Liver (tissue), 9 donors: ENCODE measurements around the gene DHRS9. TPM values are rescaled to one million over a fixed set of nuclear protein-coding genes. Genes with fewer than 3 reads are reported as not detected.
A peak's percentile ranks its signal among the peaks of the same experiment; 100 is the strongest.

Experiments used
- DNase-seq: peaks from one replicate; pipeline ENCODE4 v3.0.0-alpha.2; 2017; ENCODE audit warnings: low spot score
- H3K27ac ChIP-seq, 2 donors: one replicate each; pipeline ENCODE4 v1.7.0; 2013; ENCODE audit warnings: inconsistent platforms in 2 of 2, low read length in 2 of 2, control low read depth in 1 of 2, low read depth in 1 of 2, mild to moderate bottlenecking in 1 of 2
- H3K27me3 ChIP-seq, 4 donors: one replicate each; pipeline versions ENCODE4 v1.6.1 to v1.7.0; 2013; ENCODE audit warnings: low read length in 3 of 4, inconsistent platforms in 1 of 4, mild to moderate bottlenecking in 1 of 4, moderate library complexity in 1 of 4; ENCODE audit not compliant: control insufficient read depth in 4 of 4, insufficient read depth in 4 of 4
- H3K36me3 ChIP-seq, 4 donors: one replicate each; pipeline versions ENCODE4 v1.6.1 to v1.7.0; 2013; ENCODE audit warnings: low read length in 3 of 4, mild to moderate bottlenecking in 3 of 4, low read depth in 1 of 4, moderate library complexity in 1 of 4; ENCODE audit not compliant: control insufficient read depth in 4 of 4, insufficient read depth in 3 of 4
- H3K4me1 ChIP-seq, 4 donors: one replicate each; pipeline versions ENCODE4 v1.6.1 to v1.7.0; 2013; ENCODE audit warnings: low read length in 3 of 4, mild to moderate bottlenecking in 3 of 4, moderate library complexity in 1 of 4; ENCODE audit not compliant: control insufficient read depth in 4 of 4, insufficient read depth in 4 of 4
- H3K4me3 ChIP-seq, 3 donors: one replicate each; pipeline versions ENCODE4 v1.6.1 to v1.7.0; 2013; ENCODE audit warnings: low read length in 3 of 3, control low read depth in 1 of 3, low read depth in 1 of 3, mild to moderate bottlenecking in 1 of 3
- H3K9ac ChIP-seq, 2 donors: one replicate each; pipeline ENCODE4 v1.7.0; 2013; ENCODE audit warnings: low read length in 2 of 2, mild to moderate bottlenecking in 2 of 2, moderate library complexity in 2 of 2, control low read depth in 1 of 2, low read depth in 1 of 2
- H3K9me3 ChIP-seq, 4 donors: one replicate each; pipeline versions ENCODE4 v1.6.1 to v1.7.0; 2013; ENCODE audit warnings: low read length in 3 of 4; ENCODE audit not compliant: control insufficient read depth in 4 of 4
- EGR1 ChIP-seq, 2 donors: IDR thresholded peaks; 2 replicates each; pipeline ENCODE4 v1.6.1; 2016 to 2018; ENCODE audit warnings: antibody characterized with exemption in 2 of 2, low read depth in 2 of 2
- FOXA1 ChIP-seq: IDR thresholded peaks from 2 replicates; pipeline ENCODE4 v1.6.1; 2016; ENCODE audit warnings: antibody characterized with exemption
- FOXA2 ChIP-seq: IDR thresholded peaks from 2 replicates; pipeline ENCODE4 v1.6.1; 2016; ENCODE audit warnings: antibody characterized with exemption
- GABPA ChIP-seq, 2 donors: IDR thresholded peaks in 1 of 2; conservative IDR thresholded peaks in 1 of 2; 2 replicates each; pipeline ENCODE4 v1.6.1; 2016; ENCODE audit warnings: antibody characterized with exemption in 2 of 2, mild to moderate bottlenecking in 1 of 2, moderate library complexity in 1 of 2
- HNF4A ChIP-seq, 2 donors: conservative IDR thresholded peaks; 2 replicates each; pipeline ENCODE4 v1.6.1; 2016; ENCODE audit warnings: antibody characterized with exemption in 2 of 2, mild to moderate bottlenecking in 2 of 2
- HNF4G ChIP-seq: IDR thresholded peaks from 2 replicates; pipeline ENCODE4 v1.6.1; 2016; ENCODE audit warnings: antibody characterized with exemption
- JUND ChIP-seq, 2 donors: IDR thresholded peaks; 2 replicates each; pipeline ENCODE4 v1.6.1; 2016; ENCODE audit warnings: antibody characterized with exemption in 2 of 2
- MAX ChIP-seq: IDR thresholded peaks from 2 replicates; pipeline ENCODE4 v1.6.1; 2016; ENCODE audit warnings: antibody characterized with exemption
- NR2F2 ChIP-seq: IDR thresholded peaks from 2 replicates; pipeline ENCODE4 v1.6.1; 2016; ENCODE audit warnings: antibody characterized with exemption
- RAD21 ChIP-seq, 2 donors: IDR thresholded peaks; 2 replicates each; pipeline ENCODE4 v1.6.1; 2016; ENCODE audit warnings: antibody characterized with exemption in 2 of 2, mild to moderate bottlenecking in 2 of 2
- RXRA ChIP-seq, 2 donors: IDR thresholded peaks; 2 replicates each; pipeline ENCODE4 v1.6.1; 2017 to 2018; ENCODE audit warnings: antibody characterized with exemption in 2 of 2, mild to moderate bottlenecking in 1 of 2
- SP1 ChIP-seq: IDR thresholded peaks from 2 replicates; pipeline ENCODE4 v1.6.1; 2018; ENCODE audit warnings: antibody characterized with exemption, mild to moderate bottlenecking
- TAF1 ChIP-seq: conservative IDR thresholded peaks from 2 replicates; pipeline ENCODE4 v1.6.1; 2016; ENCODE audit warnings: antibody characterized with exemption, mild to moderate bottlenecking
- YY1 ChIP-seq: IDR thresholded peaks from 2 replicates; pipeline ENCODE4 v1.6.1; 2016; ENCODE audit warnings: antibody characterized with exemption, mild to moderate bottlenecking
- ZBTB33 ChIP-seq: IDR thresholded peaks from 2 replicates; pipeline ENCODE4 v1.6.1; 2016; ENCODE audit warnings: antibody characterized with exemption
- WGBS: extraction: QIAGEN DNeasy Blood & Tissue Kit; methylation state at CpG from one replicate; pipeline ENCODE4 v1.1.7; 2013; 5-methylcytosine and 5-hydroxymethylcytosine counted together
- polyA plus RNA-seq, 2 donors: library from polyadenylated mRNA; stranded (reverse) in 1 of 2; unstranded in 1 of 2; fragments of 200-250 nt in 1 of 2; fragments of >200 nt in 1 of 2; fragmentation: Nextera tagmentation in 1 of 2; extraction: Ambion mirVana in 1 of 2; gene quantifications; one replicate each; pipeline versions ENCODE4 v1.2.1 to v1.2.3, GENCODE V29; 2013 to 2015
- total RNA-seq, 2 donors: library from RNA; depleted of rRNA; stranded (reverse); fragments of >200 nt; gene quantifications; one replicate each; pipeline ENCODE4 v1.2.3, GENCODE V29; 2014
- TF ChIP-seq, protein P1 (sequence below): IDR thresholded peaks from 2 replicates; pipeline ENCODE4 v1.6.1; 2016; ENCODE audit warnings: antibody characterized with exemption
- TF ChIP-seq, protein P2 (sequence below): IDR thresholded peaks from 2 replicates; pipeline ENCODE4 v1.6.1; 2016; ENCODE audit warnings: antibody characterized with exemption, mild to moderate bottlenecking
- TF ChIP-seq, protein P3 (sequence below): fragments of 150-350 bp; IDR thresholded peaks from 2 replicates; pipeline ENCODE4 v1.5.1; 2017; ENCODE audit warnings: improper control_type of control experiment, low read depth, low read length; ENCODE audit not compliant: missing input control
- donor health status: healthy.
- donor health status: healthy.
- donor health status: healthy.
- donor health status: healthy.
- donor health status: healthy.

DHRS9 gene
- total and polyA plus RNA-seq, 4 donors, result 0.25 to 0.93 (median 0.63) TPM

DNA sequence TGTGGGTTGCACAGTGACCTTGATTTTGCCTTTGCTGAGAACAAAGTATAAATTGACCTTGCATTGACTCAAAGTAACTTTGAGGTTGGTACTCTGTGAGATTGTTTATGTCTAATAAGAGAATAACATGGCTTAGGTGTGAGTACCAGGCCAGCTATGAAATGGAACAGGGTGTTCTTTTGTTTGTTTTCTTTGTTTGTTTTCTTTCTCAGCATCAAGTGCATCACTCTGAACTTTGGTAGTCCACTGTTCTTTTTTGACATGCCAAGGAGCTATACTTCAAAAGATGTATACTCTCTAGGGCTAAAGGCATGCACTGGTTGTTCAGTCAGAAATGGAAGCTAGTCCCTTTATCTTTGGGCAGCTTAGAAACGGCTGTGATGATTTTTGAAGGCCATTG is 43.3 kb upstream of the DHRS9 start:
- Histone ChIP-seq H3K36me3 (no peaks in the 10 kb centered on the region), H3K9ac (no peak overlapping the region), H3K9me3 (no peaks in the 10 kb centered on the region), H3K4me3 (no peak overlapping the region), H3K4me1 (peaks cover 1 to 40% (median 18%) of the 10 kb centered on the region in 4 donors), H3K27ac (peak overlapping the region; percentile 21 to 38), H3K27me3 (no peaks in the 10 kb centered on the region)
- DNase-seq, result no peak
- 30% methylated on average over 1 of the region's 1 CpG for WGBS
- no peak for TF ChIP-seq TAF1
- peak; percentile 51 for TF ChIP-seq FOXA2
- TF ChIP-seq RAD21 (IDR thresholded peaks at IDR 0.05), result no peak
- TF ChIP-seq, protein P1, sequence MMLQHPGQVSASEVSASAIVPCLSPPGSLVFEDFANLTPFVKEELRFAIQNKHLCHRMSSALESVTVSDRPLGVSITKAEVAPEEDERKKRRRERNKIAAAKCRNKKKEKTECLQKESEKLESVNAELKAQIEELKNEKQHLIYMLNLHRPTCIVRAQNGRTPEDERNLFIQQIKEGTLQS, result no peak
- peak; percentile 13 for TF ChIP-seq HNF4G
- no peak for TF ChIP-seq NR2F2
- peak; percentile 50 to 56 for TF ChIP-seq HNF4A (conservative IDR thresholded peaks at IDR 0.05)
- TF ChIP-seq JUND (IDR thresholded peaks at IDR 0.05), result peak in 1 of 2 donors; percentile 12
- no peak for TF ChIP-seq ZBTB33
- no peak for TF ChIP-seq FOXA1
- TF ChIP-seq, protein P2, sequence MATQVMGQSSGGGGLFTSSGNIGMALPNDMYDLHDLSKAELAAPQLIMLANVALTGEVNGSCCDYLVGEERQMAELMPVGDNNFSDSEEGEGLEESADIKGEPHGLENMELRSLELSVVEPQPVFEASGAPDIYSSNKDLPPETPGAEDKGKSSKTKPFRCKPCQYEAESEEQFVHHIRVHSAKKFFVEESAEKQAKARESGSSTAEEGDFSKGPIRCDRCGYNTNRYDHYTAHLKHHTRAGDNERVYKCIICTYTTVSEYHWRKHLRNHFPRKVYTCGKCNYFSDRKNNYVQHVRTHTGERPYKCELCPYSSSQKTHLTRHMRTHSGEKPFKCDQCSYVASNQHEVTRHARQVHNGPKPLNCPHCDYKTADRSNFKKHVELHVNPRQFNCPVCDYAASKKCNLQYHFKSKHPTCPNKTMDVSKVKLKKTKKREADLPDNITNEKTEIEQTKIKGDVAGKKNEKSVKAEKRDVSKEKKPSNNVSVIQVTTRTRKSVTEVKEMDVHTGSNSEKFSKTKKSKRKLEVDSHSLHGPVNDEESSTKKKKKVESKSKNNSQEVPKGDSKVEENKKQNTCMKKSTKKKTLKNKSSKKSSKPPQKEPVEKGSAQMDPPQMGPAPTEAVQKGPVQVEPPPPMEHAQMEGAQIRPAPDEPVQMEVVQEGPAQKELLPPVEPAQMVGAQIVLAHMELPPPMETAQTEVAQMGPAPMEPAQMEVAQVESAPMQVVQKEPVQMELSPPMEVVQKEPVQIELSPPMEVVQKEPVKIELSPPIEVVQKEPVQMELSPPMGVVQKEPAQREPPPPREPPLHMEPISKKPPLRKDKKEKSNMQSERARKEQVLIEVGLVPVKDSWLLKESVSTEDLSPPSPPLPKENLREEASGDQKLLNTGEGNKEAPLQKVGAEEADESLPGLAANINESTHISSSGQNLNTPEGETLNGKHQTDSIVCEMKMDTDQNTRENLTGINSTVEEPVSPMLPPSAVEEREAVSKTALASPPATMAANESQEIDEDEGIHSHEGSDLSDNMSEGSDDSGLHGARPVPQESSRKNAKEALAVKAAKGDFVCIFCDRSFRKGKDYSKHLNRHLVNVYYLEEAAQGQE, result no peak
- TF ChIP-seq RXRA (IDR thresholded peaks at IDR 0.05), result peak; percentile 35 to 48
- peak; percentile 33 for TF ChIP-seq YY1
- TF ChIP-seq GABPA (IDR thresholded peaks at IDR 0.05 in 1 of 2, conservative IDR thresholded peaks at IDR 0.05 in 1 of 2), result no peak
- TF ChIP-seq, protein P3, sequence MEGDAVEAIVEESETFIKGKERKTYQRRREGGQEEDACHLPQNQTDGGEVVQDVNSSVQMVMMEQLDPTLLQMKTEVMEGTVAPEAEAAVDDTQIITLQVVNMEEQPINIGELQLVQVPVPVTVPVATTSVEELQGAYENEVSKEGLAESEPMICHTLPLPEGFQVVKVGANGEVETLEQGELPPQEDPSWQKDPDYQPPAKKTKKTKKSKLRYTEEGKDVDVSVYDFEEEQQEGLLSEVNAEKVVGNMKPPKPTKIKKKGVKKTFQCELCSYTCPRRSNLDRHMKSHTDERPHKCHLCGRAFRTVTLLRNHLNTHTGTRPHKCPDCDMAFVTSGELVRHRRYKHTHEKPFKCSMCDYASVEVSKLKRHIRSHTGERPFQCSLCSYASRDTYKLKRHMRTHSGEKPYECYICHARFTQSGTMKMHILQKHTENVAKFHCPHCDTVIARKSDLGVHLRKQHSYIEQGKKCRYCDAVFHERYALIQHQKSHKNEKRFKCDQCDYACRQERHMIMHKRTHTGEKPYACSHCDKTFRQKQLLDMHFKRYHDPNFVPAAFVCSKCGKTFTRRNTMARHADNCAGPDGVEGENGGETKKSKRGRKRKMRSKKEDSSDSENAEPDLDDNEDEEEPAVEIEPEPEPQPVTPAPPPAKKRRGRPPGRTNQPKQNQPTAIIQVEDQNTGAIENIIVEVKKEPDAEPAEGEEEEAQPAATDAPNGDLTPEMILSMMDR, result no peak
- no peak for TF ChIP-seq MAX
- TF ChIP-seq EGR1 (IDR thresholded peaks at IDR 0.05; ENCODE audit: low read depth in 2 of 2), result no peak
- TF ChIP-seq SP1, result peak; percentile 38
